C4-2B (cell line): ENCODE data around the gene PRIM1.

Source experiments
- H3K27ac ChIP-seq: fragments of 450-650 bp; 2 replicates; pipeline ENCODE4 v1.5.1; 2017
- CTCF ChIP-seq: fragments of 450-650 bp; conservative IDR thresholded peaks from 2 replicates; pipeline ENCODE4 v1.5.1; 2017; ENCODE audit warnings: mild to moderate bottlenecking
- ZFX ChIP-seq: fragments of 450-650 bp; IDR thresholded peaks from 2 replicates; pipeline ENCODE4 v1.6.1; 2017

PRIM1 gene

GRCh38 chr12:56720731-56721151, 31.4 kb downstream of the PRIM1 start:
- peak overlapping the region; percentile 17; the same call in 1 of the 2 replicates for H3K27ac ChIP-seq

DNA sequence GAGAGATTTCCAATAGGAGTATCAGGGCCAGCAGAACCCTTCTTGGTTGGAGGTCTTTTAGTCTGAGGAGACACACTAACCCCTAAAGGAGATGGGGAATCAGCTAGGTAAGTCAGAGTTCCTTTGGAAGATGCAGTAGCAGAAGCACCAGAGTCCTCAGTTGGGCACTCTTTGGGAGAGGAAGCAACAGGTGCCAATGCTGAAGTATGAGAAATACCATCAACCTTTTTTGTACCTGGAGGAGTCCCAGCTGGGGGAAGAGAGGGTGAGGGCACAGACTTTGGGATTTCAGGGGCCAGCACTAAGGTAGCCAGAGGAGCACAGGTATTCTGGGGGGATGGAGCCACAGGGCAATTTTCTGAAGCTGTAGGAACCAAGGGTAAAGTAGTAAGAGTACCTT, 33.1 kb downstream of the PRIM1 start:
- no peak for TF ChIP-seq CTCF
- no peak for TF ChIP-seq ZFX
- peak overlapping the region; percentile 9; the same call in 1 of the 2 replicates for H3K27ac ChIP-seq

More at GRCh38 chr12:56720731-56721151, 31.4 kb downstream of the PRIM1 start:
- TF ChIP-seq CTCF = no peak
- TF ChIP-seq ZFX = no peak

GRCh38 chr12:56718636-56719035, 33.5 kb downstream of the PRIM1 start:
- TF ChIP-seq ZFX (no peak), CTCF (no peak)
- peak overlapping the region; percentile 9; the same call in 1 of the 2 replicates for H3K27ac ChIP-seq

DNA sequence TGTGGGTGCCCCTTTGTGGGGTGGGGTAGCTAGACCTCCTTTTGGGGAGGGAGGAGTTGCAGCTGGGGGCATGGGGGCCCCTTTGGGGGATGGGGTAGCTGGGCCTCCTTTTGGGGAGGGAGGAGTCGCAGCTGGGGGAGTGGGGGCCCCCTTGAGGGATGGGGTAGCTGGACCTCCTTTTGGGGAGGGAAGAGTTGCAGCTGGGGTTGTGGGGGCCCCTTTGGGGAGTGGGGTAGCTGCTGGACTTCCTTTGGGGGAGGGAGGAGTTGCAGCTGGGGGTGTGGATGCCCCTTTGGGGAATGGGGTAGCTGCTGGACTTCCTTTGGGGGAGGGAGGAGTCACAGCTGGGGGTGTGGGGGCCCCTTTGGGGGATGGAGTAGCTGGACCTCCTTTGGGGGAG, 34.0 kb downstream of the PRIM1 start:
- TF ChIP-seq ZFX (no peak), CTCF (no peak)

GRCh38 chr12:56716933-56717880, 34.9 kb downstream of the PRIM1 start:
- TF ChIP-seq CTCF (no peak), ZFX (no peak)
- H3K27ac ChIP-seq = no peak overlapping the region

More for the DNA sequence above, 34.0 kb downstream of the PRIM1 start:
- H3K27ac ChIP-seq = no peak overlapping the region

GRCh38 chr12:56716458-56716857, 35.7 kb downstream of the PRIM1 start:
- TF ChIP-seq ZFX = no peak
- no peak for TF ChIP-seq CTCF
- no peak overlapping the region for H3K27ac ChIP-seq

DNA sequence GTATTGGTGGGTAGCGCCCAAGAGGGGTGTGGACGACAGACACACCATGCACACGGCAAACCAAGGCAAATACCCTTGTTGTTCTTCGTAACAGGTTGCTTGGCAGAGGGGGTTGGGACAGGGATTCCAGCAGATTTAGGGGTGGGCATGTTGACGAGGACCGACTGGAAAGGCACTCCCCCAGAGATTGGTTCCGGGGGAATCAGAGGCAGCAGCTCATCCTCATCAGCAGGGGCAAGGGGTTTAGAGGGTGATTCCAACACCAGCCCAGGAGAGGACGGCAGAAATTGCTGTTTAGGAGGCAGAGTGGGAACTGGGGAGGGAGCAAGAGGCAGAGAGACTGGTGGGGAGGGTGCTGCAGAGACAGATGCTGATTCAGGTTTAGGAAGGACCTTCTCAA, 36.3 kb downstream of the PRIM1 start:
- no peak for TF ChIP-seq CTCF
- no peak for TF ChIP-seq ZFX
- H3K27ac ChIP-seq = no peak overlapping the region
